HK-2 (cell line): ENCODE measurements around the gene RGS21.
"Not testable (repeated sequence)": the region's sequence is repeated elsewhere in the genome, so short reads cannot be mapped to it uniquely, and the experiment has no call there.

Source experiments
- DNase-seq: peaks from one replicate; pipeline ENCODE4 v3.0.0-alpha.2; 2018; ENCODE audit not compliant: unreplicated experiment

RGS21 gene, protein sequence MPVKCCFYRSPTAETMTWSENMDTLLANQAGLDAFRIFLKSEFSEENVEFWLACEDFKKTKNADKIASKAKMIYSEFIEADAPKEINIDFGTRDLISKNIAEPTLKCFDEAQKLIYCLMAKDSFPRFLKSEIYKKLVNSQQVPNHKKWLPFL

GRCh38 chr1:192316942-192317450, at the start of gene RGS21:
RGS21 (plus strand) TSS chr1:192316992; CDS start chr1:192343037, 26,045 bp downstream.
- DNase-seq: no peak

DNA sequence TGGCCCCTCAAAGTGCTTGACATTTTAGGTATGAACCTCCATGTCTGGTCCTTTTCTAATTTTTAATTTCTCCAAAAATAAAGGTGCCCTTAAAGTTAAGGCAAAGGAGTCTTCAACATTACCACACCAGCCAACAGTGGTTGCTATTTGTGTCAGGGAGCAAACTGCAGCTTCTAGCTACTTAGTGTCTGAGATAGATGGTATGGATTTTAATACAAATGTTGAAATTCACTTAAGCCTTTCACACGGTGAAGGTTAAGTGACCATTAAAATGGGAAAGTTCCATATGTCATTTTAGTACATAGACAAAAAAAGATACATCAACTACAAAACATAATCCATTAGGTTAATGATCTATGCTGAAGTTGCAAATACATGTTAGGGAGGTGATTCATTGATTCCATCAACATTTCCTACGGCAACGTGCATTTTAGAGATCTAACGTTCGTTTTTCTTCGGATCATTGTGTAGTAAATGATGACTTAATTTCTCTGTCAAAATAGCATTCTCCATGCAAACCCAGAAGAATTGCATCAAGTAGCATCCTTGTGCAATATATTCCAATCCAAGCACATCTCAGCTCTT, 48.2 kb upstream of the RGS21 start:
- no peak for DNase-seq

GRCh38 chr1:192270398-192270797, 46.4 kb upstream of the RGS21 start:
- DNase-seq: no peak

GRCh38 chr1:192272732-192273131, 44.1 kb upstream of the RGS21 start:
- DNase-seq: no peak

- DNase-seq: no peak
These were observed 42.2 kb upstream of the RGS21 start for GRCh38 chr1:192274588-192274987.

DNA sequence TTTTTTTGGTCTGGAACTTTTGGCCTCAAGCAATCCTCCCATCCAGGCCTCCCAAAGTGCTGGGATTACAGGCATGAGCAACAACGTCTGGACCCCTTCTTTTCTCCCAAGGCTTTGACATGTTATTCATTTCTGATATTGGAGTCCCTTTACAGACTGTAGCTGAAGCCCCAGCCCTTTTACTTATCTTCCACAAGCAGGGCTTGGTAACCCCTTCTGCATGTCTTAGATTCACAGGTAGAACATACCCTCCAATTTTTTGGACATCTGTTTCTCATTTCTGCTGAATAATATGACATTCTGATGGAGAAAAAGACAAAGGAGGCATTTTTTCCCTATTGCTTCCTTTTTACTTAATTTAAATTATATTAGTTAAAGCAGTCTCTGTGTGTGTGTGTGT, 39.2 kb upstream of the RGS21 start:
- DNase-seq: no peak

GRCh38 chr1:192284927-192285326, 31.9 kb upstream of the RGS21 start:
- DNase-seq: no peak

GRCh38 chr1:192303029-192303428, 13.8 kb upstream of the RGS21 start:
- no peak for DNase-seq

DNA sequence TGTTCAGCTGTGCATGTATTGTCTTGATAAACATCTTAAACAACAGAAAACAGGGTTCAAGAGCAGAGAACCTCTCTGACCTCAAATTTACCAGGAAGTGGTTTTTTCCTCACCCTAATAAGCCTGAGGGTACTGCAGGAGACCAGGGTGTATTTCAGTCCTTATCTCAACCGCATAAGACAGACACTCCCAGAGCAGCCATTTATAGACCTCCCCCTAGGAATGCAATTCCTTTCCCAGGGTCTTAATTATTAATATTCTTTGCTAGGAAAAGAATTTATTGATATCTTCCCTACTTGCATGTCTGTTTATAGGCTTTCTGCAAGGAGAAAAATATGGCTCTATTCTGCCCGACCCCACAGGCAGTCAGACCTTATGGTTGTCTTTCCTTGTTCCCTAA, 8.5 kb upstream of the RGS21 start:
- DNase-seq: not testable (repeated sequence)

DNA sequence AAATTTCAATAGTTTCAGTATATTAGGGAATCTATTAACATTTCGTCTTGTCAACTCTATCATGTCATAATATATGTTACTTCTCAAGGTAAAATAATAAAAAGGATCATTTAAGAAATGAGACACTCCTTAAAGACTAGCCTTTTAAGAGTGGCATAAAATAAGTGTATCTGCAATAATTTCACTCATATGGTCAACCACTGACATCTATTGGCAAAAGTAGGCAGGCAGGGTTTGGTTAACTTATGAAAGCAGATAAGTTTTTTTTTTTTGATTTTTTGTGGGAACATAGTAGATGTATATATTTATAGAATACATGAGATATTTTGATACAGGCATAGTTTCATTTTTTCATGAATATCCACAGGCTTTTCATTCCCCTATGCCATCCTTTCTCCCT, 5.5 kb upstream of the RGS21 start:
- DNase-seq: no peak

- no peak for DNase-seq
These were observed 11.2 kb downstream of the RGS21 start for GRCh38 chr1:192327997-192328396.

DNA sequence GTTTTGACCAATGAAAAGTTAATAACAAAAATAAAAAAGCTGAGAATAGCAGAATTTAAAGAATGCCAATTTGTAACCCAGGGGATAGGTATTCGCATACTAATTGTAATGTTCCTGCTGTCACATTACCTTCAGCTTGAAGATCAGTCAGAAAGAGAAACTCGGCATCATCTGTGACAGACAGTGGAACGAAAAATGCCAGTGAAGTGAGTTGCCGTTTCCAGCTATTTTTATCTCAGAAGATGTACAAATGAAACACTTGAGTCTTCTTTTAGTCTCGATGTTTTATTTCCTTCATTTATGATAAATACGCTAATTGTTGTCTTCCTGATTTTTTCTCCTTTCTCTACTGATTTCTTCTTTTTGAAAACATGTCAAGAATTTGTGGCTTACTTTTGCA, 26.1 kb downstream of the RGS21 start:
- DNase-seq: no peak

GRCh38 chr1:192343344-192343743, 26.6 kb downstream of the RGS21 start:
- DNase-seq: no peak

DNA sequence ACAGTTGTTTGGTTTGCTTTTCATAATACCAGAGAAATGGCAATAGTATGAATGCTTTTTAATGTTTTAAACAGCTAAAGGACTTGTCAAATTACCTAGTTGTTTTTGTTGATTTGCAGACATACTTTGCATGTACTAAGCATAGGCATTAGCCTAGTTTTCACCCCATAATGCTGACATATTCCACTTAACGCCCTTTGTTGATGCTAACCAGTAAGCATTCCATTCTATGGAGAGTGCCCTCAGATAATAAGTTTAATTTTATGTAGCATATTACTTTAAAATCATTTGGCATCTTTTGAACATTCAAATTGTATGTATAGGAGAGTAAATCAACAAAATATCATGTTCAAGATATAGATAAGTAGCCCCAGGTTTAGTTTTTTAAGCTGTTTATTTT, 32.5 kb downstream of the RGS21 start:
- DNase-seq: no peak

- DNase-seq: no peak
These were observed 33.6 kb downstream of the RGS21 start for GRCh38 chr1:192350356-192350755.

GRCh38 chr1:192351550-192351949, 34.8 kb downstream of the RGS21 start:
- DNase-seq: no peak

DNA sequence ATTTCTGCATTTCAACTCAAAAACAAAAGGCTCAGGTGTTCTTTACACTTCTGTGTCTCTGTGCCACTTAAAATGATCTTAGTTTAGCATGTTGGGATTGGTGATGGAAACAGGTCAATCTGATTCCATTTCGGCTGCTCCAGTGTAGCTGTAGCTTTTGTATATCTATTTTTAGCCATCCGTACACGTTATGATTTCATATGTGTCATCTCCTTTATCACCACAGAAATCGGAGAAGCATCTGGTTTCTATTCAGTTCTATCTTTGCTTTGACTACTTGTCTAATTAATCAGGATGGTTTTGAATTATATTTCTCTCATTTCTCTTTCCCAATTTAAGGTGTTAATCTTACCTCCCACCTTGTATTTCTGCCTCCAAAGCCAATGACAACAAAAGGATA, 41.1 kb downstream of the RGS21 start:
- DNase-seq: no peak

DNA sequence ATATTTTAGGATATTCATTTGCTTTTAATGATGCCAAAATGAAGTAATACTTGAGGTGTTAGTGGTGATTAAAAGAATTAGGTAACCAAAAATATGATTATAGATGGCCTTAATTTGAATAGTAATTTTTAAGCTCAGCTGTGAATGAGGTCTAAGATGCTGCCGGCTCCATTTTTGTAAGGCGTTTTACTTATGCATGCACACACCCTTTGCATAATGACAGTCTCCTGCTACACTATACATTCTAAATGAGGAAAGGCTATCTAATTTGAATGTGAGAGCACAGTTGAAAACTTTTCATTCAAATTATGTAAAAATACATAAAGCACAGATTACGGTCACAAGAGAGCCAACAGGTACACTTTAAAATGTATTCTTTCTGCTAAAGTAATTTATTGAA, 41.6 kb downstream of the RGS21 start:
- DNase-seq: no peak

DNA sequence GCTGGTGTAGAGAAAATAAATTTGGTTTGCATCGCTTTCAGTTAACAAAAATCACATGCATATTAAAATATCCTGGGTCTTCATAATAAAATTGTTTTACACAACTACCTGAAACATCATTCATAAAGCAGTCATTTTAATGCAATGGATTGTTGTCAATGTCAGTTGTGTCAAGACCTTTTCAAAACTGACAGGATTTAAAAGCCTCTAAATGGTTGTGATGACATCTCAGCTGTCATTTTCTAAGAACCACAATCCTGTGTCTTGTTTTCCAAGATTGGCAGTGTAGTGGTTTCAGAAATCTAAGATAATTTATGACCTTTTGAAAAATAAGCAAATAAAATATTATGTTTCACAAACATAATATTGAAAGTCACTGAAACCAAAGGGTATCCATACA, 42.0 kb downstream of the RGS21 start:
- DNase-seq: no peak

DNA sequence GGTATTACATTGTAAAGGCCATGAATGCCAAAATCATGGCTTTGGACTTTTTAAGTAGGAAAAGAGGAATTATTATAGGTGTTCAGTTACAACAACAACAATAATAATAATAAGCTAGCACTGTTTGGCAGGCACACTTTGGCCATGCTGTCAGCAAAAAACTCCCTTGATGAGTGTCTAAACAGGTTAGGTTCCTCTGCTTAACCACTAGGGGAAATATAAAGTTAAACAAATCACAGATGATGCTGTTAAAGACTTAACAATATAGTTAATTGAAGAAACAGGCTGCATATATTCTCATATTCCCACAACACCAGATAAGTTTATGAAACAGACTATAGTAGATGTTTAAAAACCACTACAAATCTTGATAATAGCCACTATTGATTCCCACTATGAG, 46.4 kb downstream of the RGS21 start:
- DNase-seq: no peak

DNA sequence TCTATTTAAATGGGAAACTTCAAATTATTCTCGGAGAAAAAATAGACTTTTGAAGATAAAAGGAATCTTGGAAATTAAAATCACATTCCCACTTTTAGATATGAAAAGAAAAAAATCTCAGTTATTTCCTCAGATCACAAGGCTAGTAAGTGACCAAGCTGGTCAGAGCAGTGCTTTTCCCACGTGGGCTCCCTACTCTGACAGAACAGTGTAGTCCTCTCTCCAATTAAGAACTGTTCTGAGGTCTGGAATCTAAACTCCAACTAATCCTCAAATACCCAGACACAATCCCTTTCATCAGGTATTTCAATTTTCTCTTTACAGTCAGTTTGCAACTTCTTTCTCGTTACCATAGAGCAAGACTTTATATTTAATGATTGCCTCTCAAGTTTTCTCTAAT, 50.6 kb downstream of the RGS21 start:
- DNase-seq: no peak

DNA sequence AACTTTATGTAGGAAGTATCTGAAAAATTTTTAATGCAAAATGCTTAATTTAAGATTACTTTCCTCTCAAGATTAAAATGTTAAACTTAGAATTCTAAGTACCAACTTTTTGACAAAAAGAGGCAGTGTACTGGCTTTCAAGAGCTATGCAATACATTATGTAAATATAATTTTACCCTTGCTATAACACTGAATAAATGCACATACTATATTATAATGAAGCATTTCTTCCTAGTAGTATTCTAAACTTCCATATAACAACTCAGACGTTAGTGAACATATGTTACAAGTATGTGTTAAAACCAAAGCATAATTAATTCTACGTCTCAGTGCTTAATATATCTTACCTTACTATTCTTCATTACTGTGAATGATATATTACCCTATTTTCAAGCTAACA, 58.5 kb downstream of the RGS21 start:
- DNase-seq: no peak

GRCh38 chr1:192376374-192376773, 59.6 kb downstream of the RGS21 start:
- no peak for DNase-seq

DNA sequence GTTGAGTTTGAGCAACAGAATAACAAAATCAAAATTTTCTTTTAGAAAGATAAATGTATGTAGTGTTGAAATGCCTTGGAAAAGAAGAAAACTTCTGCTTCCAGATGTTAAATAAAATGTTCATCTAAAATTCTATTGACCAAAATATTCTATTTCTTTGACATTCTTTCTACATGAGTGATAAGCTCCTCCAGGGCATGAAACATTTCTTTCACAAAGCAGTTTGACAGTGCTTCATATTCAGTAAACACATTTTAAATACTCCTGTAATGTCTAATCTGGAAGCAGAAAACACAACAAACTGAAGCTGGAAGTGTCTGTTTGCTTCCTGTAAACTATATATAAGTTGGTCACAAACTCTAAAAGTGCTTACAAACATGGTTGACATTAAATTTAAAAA, 61.5 kb downstream of the RGS21 start:
- no peak for DNase-seq
